Femur (tissue), 1 donor: ENCODE measurements around the gene AURKAIP1.
"Not testable (repeated sequence)": the region's sequence is repeated elsewhere in the genome, so short reads cannot be mapped to it uniquely, and the experiment has no call there.

Experiments
- DNase-seq: peaks from one replicate; pipeline ENCODE4 v3.0.0-alpha.2; 2017

AURKAIP1 gene

DNA sequence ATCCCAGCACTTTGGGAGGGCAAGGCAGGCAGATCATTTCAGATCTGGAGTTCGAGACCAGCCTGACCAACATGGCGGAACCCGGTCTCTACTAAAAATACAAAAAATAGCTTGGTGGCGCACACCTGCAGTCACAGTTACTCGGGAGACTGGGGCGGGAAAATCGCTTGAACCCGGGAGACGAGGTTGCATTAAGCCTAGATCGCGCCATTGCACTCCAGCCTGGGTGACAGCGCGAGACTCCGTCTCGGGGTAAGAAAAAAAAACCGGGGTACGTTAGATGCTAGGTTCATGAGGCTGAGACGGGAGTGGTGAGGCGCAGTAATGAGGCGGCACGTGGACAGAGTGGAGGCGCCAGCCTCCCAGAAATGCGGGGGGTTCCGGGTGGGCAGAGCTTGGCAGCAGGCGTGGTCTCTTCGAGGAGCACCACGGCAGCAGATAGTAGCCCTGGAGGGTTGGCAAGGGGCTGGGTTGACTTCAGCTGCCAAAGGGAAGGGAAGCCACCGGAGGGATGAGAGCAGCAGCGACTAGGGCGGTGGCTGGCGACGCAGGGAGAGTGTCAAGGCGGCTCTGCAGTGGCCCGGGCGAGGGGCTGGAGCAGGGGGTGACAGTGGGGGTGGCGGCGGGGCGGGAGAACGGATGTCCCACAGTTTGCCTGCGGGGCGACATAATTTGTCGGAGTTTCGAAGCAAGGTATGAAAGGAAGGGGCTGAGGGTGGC, 31.3 kb upstream of the AURKAIP1 start:
- DNase-seq = peak; percentile 31

DNA sequence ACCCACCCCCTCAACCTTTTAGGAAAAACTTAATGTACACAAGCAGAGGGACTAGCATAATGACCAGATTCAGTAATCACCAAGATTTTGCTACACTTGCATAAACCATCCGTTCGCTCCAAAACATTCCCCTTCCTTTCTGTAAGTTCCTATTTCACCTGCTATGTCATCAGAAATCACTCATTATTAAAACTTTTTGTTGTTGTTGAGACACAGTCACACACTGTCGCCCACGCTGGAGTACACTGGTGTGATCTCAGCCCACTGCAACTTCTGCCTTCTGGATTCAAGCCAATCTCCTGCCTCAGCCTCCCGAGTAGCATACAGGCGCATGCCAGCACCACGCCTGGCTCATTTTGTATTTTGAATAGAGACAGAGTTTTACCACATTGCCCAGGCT, 28.6 kb upstream of the AURKAIP1 start:
- DNase-seq = no peak

DNA sequence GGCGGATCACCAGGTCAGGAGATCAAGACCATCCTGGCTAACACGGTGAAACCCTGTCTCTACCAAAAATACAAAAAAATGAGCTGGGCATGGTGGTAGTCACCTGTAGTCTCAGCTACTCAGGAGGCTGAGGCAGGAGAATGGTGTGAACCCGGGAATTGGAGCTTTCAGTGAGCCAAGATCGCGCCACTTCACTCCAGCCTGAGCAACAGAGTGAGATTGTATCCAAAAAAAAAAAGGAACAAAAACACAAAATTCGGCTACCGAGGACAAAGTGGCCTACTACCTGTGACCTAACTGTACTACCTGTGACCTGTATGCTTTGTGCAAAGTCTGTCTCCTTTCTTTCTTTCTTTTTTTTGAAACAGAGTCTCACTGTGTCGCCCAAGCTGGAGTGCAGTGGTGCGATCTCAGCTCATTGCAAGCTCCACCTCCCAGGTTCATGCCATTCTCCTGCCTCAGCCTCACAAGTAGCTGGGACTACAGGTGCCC, 27.9 kb upstream of the AURKAIP1 start:
- not testable (repeated sequence) for DNase-seq

DNA sequence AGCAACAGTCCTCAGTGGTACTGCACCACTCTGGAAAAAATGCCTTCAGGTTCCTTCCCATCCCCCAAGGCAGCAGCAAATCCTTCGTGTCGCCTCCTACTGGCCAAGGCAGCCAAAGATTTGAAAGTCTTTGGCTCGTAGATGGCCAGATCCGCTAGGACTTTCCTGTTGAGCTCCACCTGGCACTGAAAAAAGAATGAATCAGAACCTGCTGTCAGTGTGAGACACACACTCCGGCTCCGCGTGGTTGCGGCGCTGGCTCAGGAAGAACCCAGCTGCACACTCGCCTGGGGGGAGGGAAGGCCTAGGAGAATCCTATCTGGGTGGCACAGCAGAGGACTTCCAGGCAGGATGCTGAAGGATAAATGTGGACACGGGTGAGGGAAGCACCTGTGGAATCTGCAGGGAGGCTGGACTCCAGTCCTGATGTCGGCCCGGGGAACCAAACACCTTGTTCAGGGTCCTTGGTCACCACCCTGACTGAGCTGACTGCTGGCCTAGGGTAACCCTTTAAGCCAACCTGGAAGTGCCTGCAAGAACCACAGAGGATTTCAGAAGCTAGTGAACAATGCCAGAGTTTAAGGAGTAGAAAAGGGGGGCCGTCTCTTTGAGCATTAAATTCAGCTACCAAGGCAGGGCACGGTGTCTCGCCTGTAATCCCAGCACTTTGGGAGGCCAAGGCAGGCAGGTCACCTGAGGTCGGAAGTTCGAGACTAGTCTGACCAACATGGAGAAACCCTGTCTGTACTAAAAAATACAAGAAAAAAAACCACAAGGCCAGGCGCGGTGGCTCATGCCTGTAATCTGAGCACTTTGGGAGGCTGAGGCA, 27.3 kb upstream of the AURKAIP1 start:
- DNase-seq = no peak

- no peak for DNase-seq
These were observed 26.5 kb upstream of the AURKAIP1 start for GRCh38 chr1:1401457-1402010.

DNA sequence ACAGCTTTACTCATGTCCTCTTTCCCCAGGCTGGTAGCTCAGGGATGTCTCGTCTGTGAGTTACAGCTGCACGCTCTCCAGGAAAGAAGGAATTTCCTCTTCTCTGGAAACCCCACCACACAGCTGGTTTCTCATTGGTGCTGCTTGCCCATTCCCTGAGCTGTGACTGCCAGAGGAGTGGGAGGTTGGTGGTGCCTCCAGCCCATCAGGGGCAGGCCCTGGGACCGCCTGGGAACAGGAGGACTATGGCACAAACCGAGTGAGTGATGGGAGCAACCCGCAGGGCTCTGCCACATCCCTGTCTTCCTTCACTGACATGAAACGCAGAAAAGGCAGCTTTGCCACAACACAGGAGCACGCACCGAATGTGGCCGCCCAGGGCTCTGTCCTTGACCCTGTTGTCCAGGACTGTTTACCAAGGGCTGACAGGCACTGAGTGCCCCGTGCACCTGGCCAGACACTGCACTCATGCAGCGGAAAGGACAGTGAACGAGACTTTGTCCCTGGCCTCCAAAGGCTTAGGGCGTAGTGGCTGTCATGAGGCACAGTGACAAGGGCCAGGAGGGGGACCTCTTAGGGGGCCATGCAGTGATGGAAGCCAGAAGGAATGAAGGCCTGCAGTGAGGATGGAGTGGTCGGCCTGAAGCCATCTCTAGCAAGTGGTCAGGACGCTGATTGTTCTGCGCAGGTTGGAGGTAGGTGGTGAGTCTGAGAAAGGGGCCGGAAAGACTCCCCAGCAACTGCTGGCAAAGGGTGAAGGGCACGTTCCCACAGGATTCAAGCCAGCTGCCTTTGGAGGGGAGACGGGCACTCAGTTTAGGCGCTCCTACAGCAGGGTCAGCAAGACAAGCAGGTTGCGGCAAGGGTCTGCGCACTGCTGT, 25.8 kb upstream of the AURKAIP1 start:
- DNase-seq = no peak

GRCh38 chr1:1399872-1400575, 25.0 kb upstream of the AURKAIP1 start:
- no peak for DNase-seq

GRCh38 chr1:1399187-1399871, 24.3 kb upstream of the AURKAIP1 start, which contains the start of gene CCNL2:
Gene CCNL2 (minus strand): TSS chr1:1399335. CDS start chr1:1399306, 29 bp downstream.
- peak; percentile 99 for DNase-seq

- no peak for DNase-seq
These were observed 23.7 kb upstream of the AURKAIP1 start for GRCh38 chr1:1398677-1399186.

- no peak for DNase-seq
These were observed 23.0 kb upstream of the AURKAIP1 start for GRCh38 chr1:1397839-1398523.

DNA sequence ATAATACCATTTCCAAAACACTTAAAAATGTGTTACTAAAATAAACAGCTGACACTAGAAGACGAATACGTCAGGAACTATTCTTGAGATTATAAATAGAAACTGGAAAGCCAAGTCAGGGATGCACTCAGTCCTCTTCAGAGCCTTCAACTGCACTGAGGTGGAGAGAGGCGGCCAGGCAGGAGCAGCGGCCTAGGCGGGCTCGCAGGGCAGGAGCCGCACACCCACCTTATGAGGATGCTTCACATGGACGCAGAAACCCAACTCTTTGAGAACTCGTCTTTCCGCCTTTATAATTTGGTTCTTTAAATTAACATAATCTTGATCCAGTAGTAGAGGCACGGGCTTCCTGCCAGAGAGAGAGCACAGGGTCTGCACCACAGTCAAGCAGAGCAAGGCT, 20.2 kb upstream of the AURKAIP1 start:
- no peak for DNase-seq

DNA sequence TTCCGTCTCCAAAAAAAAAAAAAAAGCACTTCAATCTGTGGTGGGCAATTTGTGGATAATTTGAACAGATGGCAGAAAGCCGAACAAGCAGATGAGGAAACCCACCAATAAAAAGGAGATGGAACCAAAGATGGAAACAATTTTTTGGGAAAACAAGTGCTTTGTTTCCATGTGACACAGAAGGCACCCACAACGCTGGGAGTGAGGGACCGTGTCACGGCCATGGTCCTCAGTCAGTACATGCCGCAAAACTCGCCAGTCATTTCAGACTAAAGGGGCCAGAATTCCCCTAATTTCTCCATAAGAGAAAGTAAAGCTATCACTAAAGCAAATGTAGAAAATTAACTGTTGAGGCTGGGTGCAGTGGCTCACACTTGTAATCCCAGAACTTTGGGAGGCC, 19.1 kb upstream of the AURKAIP1 start:
- no peak for DNase-seq

DNA sequence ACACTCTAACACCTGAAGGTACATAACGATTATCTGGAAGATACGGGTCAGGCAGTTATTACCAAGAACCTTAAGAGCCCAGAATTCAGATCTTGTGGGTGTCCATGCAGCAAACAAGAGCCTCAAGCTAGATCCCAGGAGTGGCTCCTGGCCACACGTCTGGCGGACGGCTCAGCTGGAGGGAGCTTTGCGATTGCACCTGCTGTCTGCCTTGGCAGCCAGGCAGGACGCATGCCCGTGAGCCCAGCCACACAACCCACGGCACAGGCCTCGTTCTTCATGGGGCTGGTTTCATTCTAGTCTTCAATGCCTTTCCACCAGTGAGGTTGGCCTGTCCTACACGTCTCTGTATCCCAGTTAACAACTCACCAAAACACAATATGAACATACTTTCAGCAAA, 18.4 kb upstream of the AURKAIP1 start:
- no peak for DNase-seq

GRCh38 chr1:1393014-1393413, 18.0 kb upstream of the AURKAIP1 start:
- no peak for DNase-seq

DNA sequence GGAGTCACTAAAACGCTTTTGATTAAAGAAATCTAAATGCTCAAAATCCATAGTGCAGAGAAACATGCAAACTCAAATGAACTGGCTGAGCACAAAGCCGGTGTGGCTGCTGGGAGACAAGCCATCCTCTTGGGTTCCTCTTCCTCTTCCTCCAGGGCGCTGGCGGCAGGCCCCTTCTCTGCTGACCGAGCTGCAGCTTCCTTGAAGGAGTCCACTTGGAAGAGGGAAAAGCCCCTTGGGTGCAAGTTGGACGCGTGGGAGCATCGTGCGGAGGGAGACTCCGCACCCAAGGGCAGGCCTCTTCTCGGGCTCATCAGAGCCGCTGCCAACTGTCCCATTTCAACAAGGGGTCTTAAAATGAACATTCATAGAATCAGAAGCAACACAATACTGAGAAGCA, 16.2 kb upstream of the AURKAIP1 start:
- DNase-seq = no peak

DNA sequence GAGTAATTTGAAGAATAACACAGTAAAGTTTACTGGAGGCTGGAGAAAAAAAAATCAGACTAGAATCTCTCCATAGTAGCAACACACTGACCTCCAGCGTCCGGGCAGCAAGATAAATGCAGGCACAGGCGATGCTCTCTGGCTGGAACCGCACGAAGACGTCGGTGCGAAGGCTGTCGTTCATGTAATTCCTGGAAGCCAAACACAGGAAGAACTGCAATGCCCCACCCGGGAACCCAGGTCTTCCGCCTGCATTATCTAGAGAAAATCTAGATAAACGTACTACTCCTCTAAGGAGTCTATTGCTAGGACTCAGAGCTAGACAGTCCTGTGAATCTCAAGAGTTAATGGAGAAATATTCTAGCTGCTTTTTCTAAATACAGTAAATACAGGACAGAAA, 15.7 kb upstream of the AURKAIP1 start:
- DNase-seq = no peak

DNA sequence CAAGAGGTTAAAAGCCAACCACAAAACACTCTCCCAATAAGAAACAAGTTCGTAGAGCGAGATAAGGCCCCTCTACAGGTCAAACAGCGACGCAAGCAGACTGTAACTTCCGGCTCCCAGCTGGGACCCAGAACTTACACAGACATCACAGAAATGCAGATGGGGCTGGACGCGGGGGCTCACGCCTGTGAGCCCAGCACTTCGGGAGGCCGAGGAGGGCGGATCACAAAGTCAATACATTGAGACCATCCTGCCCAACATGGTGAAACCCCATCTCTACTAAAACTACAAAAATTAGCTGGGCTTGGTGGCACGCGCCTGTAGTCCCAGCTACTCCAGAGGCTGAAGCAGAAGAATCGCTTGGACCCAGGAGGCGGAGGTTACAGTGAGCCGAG, 13.1 kb upstream of the AURKAIP1 start:
- DNase-seq = no peak

DNA sequence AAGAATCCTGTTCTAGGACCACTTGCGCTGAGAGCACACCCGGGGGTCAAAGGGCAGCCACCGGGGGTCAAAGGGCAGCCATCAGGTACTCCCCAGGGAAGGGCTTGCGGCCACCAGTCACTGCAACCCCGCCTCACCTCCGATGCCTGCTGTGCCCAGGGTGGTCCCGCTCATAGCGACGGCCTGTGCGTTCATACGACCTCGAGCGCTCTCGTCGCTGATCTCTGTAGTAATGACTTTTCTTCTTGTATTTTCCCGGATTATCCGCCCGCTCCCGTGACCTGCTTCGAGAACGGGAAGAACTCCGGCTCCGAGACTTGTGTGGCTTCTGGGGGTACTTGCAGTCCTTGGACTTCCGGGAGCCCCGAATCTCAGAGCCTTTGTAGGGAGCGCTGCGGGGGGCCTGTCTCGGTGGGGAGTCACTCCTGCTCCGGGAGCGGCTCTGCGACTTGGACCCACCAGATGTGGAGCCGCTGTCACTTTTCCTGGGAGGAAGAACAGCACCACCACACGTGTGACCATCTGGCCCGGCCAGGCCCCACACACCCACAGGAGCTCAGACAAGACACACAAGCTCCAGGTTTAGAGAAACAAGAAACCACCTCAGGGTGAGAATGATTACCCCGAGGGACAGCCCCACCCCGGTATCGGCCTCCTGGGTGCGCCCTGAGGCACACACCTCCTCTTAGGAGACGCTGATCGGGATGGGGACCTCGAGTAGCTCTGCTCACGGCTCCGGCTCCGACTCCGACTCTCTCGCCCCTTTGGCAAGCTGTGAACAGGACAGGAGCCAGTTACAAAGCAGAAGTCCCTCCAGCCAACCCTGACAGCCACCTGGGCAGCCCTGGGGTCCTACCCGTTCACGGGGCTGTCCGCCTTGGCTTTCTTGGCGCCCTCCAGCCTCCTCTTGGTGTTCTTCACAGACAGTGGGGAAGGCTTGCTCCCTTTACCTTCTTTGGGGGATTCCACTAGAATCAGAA, 12.4 kb upstream of the AURKAIP1 start:
- no peak for DNase-seq

DNA sequence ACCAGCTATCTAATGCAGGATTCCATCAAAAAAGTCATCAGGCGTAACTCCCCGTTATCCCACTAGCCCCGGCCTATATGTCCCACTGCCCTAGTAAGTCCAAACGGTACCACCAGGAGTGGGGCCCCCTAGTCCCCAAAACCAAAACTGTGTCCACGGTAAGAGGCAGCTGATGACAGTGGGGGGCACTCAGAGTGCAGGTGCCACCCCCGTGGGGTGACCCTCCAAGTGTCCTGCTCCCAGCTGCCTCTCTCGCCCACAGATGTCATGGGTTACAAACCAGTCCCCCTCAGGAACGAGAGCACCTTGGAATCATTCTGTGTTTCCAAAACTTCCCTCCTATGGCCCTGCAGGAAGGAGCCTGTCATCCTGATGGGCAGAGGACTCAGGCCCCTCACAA, 10.9 kb upstream of the AURKAIP1 start:
- no peak for DNase-seq
